ENCODE measurements around the gene ATF7IP2. TPM values are rescaled to one million over a fixed set of nuclear protein-coding genes. Genes with fewer than 3 reads are reported as not detected.

The ATF7IP2 gene
- total and polyA plus RNA-seq, 4 experiments from 2014 or later = 51.1 to 170 (median 83.0) TPM

GRCh38 chr16:10376229-10376628, 9.6 kb upstream of the ATF7IP2 start:
- Mint-ChIP-seq H3K4me1 (no peaks in the 10 kb centered on the region), H3K4me3 (no peak overlapping the region), H3K27ac (no peak overlapping the region), H3K36me3 (peaks cover 1 to 3% of the 10 kb centered on the region in 2 donors), H3K27me3 (no peaks in the 10 kb centered on the region), H3K9me3 (peaks cover 0 to 14% (median 6%) of the 10 kb centered on the region in 8 donors)
- ChIA-PET CTCF (ENCODE audit: partially characterized antibody) (interaction anchor here (1.2 kb wide), 1 partner anchor 10 kb away, joined by 3 read pairs; no protein-coding TSS in a partner anchor), POLR2A (ENCODE audit: partially characterized antibody) (no interaction called here)
- no peaks in the 10 kb centered on the region for H3K27me3 ChIP-seq (ENCODE audit: insufficient read depth, low read length)
- H3K36me3 ChIP-seq (ENCODE audit: insufficient read depth, low read length) = no peaks in the 10 kb centered on the region
- DNase-seq = no peak
- no peak overlapping the region for H3K27ac ChIP-seq (ENCODE audit: low read depth, low read length)
- H3K4me1 ChIP-seq (ENCODE audit: insufficient read depth, low read length) = no peaks in the 10 kb centered on the region
- H3K9me3 ChIP-seq (ENCODE audit: control insufficient read depth in 1 of 2, low read length in 2 of 2) = no peaks in the 10 kb centered on the region
- H3K4me3 ChIP-seq (ENCODE audit: low read length in 2 of 2) = no peak overlapping the region
- intact Hi-C loops (cut with micrococcal nuclease) = no loop called here

GRCh38 chr16:10383626-10384025, 2.2 kb upstream of the ATF7IP2 start:
- peaks cover 0 to 3% (median 0%) of the 10 kb centered on the region in 8 donors for H3K9me3 Mint-ChIP-seq
- intact Hi-C loops (cut with micrococcal nuclease) = no loop called here
- Histone ChIP-seq H3K36me3 (ENCODE audit: insufficient read depth, low read length) (no peaks in the 10 kb centered on the region), H3K9me3 (ENCODE audit: control insufficient read depth in 1 of 2, low read length in 2 of 2) (no peaks in the 10 kb centered on the region), H3K27me3 (ENCODE audit: insufficient read depth, low read length) (no peaks in the 10 kb centered on the region), H3K27ac (ENCODE audit: low read depth, low read length) (no peak overlapping the region), H3K4me1 (ENCODE audit: insufficient read depth, low read length) (peaks cover 19% of the 10 kb centered on the region), H3K4me3 (ENCODE audit: low read length in 2 of 2) (no peak overlapping the region)
- no peak overlapping the region for H3K27ac Mint-ChIP-seq
- no peaks in the 10 kb centered on the region for H3K27me3 Mint-ChIP-seq
- H3K4me3 Mint-ChIP-seq = peak overlapping the region in 3 of 8 donors; percentile 3 to 44 (median 32)
- POLR2A ChIA-PET (ENCODE audit: partially characterized antibody) = no interaction called here
- H3K36me3 Mint-ChIP-seq = peaks cover 4 to 18% of the 10 kb centered on the region in 2 donors
- H3K4me1 Mint-ChIP-seq = peaks cover 18 to 35% (median 24%) of the 10 kb centered on the region in 4 donors
- CTCF ChIA-PET (ENCODE audit: partially characterized antibody) = interaction anchor here (0.9 to 1.2 kb wide), 2 partner anchors 15 to 67 kb away, joined by 3 read pairs; no protein-coding TSS in a partner anchor
- no peak for DNase-seq

GRCh38 chr16:10386517-10387100, 748 bp downstream of the ATF7IP2 start:
- Mint-ChIP-seq H3K4me1 (peaks cover 28 to 64% (median 43%) of the 10 kb centered on the region in 4 donors), H3K27me3 (no peaks in the 10 kb centered on the region), H3K36me3 (peaks cover 20 to 30% of the 10 kb centered on the region in 2 donors), H3K27ac (peak overlapping the region; percentile 90 to 98 (median 97)), H3K9me3 (peaks cover 0 to 3% (median 0%) of the 10 kb centered on the region in 8 donors), H3K4me3 (peak overlapping the region; percentile 92 to 99 (median 96))
- H3K27ac ChIP-seq (ENCODE audit: low read depth, low read length) = peak overlapping the region; percentile 61
- peak in 4 of 5 donors; percentile 8 to 25 (median 10) for DNase-seq
- peak overlapping the region; percentile 63 to 76 for H3K4me3 ChIP-seq (ENCODE audit: low read length in 2 of 2)
- H3K4me1 ChIP-seq (ENCODE audit: insufficient read depth, low read length) = peaks cover 42% of the 10 kb centered on the region
- ChIA-PET CTCF (ENCODE audit: partially characterized antibody) (interaction anchor here (1.2 to 2.0 kb wide), 3 partner anchors 11 to 123 kb away, joined by 3 to 9 read pairs (median 5); no protein-coding TSS in a partner anchor), POLR2A (ENCODE audit: partially characterized antibody) (interaction anchor here (0.6 to 2.8 kb wide), 18 partner anchors 9 to 865 kb away, joined by 3 to 17 read pairs (median 5); partner anchors contain the start of gene NUBP1)
- no peaks in the 10 kb centered on the region for H3K27me3 ChIP-seq (ENCODE audit: insufficient read depth, low read length)
- H3K36me3 ChIP-seq (ENCODE audit: insufficient read depth, low read length) = no peaks in the 10 kb centered on the region
- no peaks in the 10 kb centered on the region for H3K9me3 ChIP-seq (ENCODE audit: control insufficient read depth in 1 of 2, low read length in 2 of 2)
- intact Hi-C loops (cut with micrococcal nuclease) = loop anchor here (2.0 kb wide), 3 partner anchors 60 to 1296 kb away; partner anchors contain the start of gene HAPSTR1

DNA sequence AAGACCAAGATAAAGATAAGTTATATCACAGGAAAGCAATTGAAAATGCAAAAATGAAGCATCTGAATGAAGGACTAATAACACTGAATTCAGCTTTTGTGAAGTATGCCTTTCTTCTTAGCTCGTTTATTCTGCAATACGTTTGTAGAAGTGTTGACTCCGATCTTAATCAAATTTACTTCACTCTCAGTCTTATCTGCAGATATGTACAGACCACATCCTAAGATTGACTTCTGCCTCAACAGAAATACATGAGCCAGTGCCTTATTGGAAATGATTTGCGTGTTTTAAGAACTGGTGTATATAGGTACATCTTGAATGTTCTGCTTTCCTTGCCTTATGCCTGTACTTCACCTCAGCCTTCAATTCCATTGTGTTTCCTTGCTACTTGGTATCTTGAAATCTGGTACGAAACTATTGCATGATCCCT, 1.3 kb downstream of the ATF7IP2 start:
- H3K36me3 ChIP-seq (ENCODE audit: insufficient read depth, low read length) = no peaks in the 10 kb centered on the region
- intact Hi-C loops (cut with micrococcal nuclease) = loop anchor here (2.0 kb wide), 3 partner anchors 60 to 1296 kb away; partner anchors contain the start of gene HAPSTR1
- Mint-ChIP-seq H3K4me3 (peak overlapping the region; percentile 92 to 99 (median 96)), H3K27me3 (no peaks in the 10 kb centered on the region), H3K27ac (peak overlapping the region; percentile 57 to 98 (median 97)), H3K36me3 (peaks cover 20 to 30% of the 10 kb centered on the region in 2 donors), H3K9me3 (peaks cover 0 to 3% (median 0%) of the 10 kb centered on the region in 8 donors), H3K4me1 (peaks cover 28 to 62% (median 42%) of the 10 kb centered on the region in 4 donors)
- no peaks in the 10 kb centered on the region for H3K9me3 ChIP-seq (ENCODE audit: control insufficient read depth in 1 of 2, low read length in 2 of 2)
- DNase-seq = peak in 3 of 5 donors; percentile 2 to 26 (median 6)
- peak overlapping the region; percentile 61 for H3K27ac ChIP-seq (ENCODE audit: low read depth, low read length)
- CTCF ChIA-PET (ENCODE audit: partially characterized antibody) = interaction anchor here (1.2 to 2.0 kb wide), 3 partner anchors 11 to 123 kb away, joined by 3 to 9 read pairs (median 5); no protein-coding TSS in a partner anchor
- peaks cover 39% of the 10 kb centered on the region for H3K4me1 ChIP-seq (ENCODE audit: insufficient read depth, low read length)
- H3K4me3 ChIP-seq (ENCODE audit: low read length in 2 of 2) = peak overlapping the region; percentile 8 to 63
- H3K27me3 ChIP-seq (ENCODE audit: insufficient read depth, low read length) = no peaks in the 10 kb centered on the region
- POLR2A ChIA-PET (ENCODE audit: partially characterized antibody) = interaction anchor here (1.0 to 2.8 kb wide), 14 partner anchors 10 to 357 kb away, joined by 3 to 17 read pairs (median 4); partner anchors contain the start of gene NUBP1

DNA sequence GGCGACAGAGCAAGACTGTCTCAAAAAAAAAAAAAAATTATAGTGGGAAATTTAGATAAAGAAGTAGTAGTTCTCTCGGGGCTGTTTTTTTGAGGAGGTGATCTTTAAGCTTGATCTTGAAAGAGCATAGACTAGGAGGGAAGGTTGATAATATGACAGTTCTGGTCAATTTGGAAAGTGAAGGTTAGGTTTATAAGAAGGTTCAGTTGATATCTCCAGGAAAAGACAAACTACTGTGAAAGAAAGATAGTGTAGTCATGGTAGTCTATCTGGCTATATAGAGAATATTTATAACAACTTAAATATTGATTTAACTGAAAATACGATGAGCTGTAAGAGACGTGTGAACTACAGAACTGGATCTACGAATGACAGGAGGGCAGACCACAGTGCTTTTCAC, 3.1 kb downstream of the ATF7IP2 start:
- peaks cover 26 to 35% of the 10 kb centered on the region in 2 donors for H3K36me3 Mint-ChIP-seq
- H3K9me3 Mint-ChIP-seq = peaks cover 0 to 4% (median 0%) of the 10 kb centered on the region in 8 donors
- H3K4me3 ChIP-seq (ENCODE audit: low read length in 2 of 2) = no peak overlapping the region
- H3K27ac Mint-ChIP-seq = peak overlapping the region in 2 of 7 donors; percentile 2 to 70
- intact Hi-C loops (cut with micrococcal nuclease) = no loop called here
- H3K27ac ChIP-seq (ENCODE audit: low read depth, low read length) = no peak overlapping the region
- H3K9me3 ChIP-seq (ENCODE audit: control insufficient read depth in 1 of 2, low read length in 2 of 2) = no peaks in the 10 kb centered on the region
- H3K27me3 ChIP-seq (ENCODE audit: insufficient read depth, low read length) = no peaks in the 10 kb centered on the region
- H3K4me3 Mint-ChIP-seq = peak overlapping the region in 7 of 8 donors; percentile 25 to 74 (median 50)
- ChIA-PET POLR2A (ENCODE audit: partially characterized antibody) (interaction anchor here (0.9 kb wide), 1 partner anchor 56 kb away, joined by 3 read pairs; no protein-coding TSS in a partner anchor), CTCF (ENCODE audit: partially characterized antibody) (interaction anchor here (0.6 to 1.0 kb wide), 2 partner anchors 20 to 60 kb away, joined by 3 read pairs; no protein-coding TSS in a partner anchor)
- peaks cover 38% of the 10 kb centered on the region for H3K4me1 ChIP-seq (ENCODE audit: insufficient read depth, low read length)
- H3K4me1 Mint-ChIP-seq = peaks cover 26 to 65% (median 40%) of the 10 kb centered on the region in 4 donors
- DNase-seq = no peak
- H3K27me3 Mint-ChIP-seq = no peaks in the 10 kb centered on the region
- H3K36me3 ChIP-seq (ENCODE audit: insufficient read depth, low read length) = no peaks in the 10 kb centered on the region

GRCh38 chr16:10390330-10390729, 4.5 kb downstream of the ATF7IP2 start:
- Histone ChIP-seq H3K27me3 (ENCODE audit: insufficient read depth, low read length) (no peaks in the 10 kb centered on the region), H3K9me3 (ENCODE audit: control insufficient read depth in 1 of 2, low read length in 2 of 2) (no peaks in the 10 kb centered on the region), H3K4me1 (ENCODE audit: insufficient read depth, low read length) (peaks cover 43% of the 10 kb centered on the region), H3K36me3 (ENCODE audit: insufficient read depth, low read length) (no peaks in the 10 kb centered on the region), H3K27ac (ENCODE audit: low read depth, low read length) (no peak overlapping the region), H3K4me3 (ENCODE audit: low read length in 2 of 2) (no peak overlapping the region)
- POLR2A ChIA-PET (ENCODE audit: partially characterized antibody) = interaction anchor here (1.0 kb wide), 1 partner anchor 27 kb away, joined by 3 read pairs; no protein-coding TSS in a partner anchor
- Mint-ChIP-seq H3K27ac (peak overlapping the region in 5 of 7 donors; percentile 36 to 83 (median 81)), H3K4me1 (peaks cover 32 to 75% (median 50%) of the 10 kb centered on the region in 4 donors), H3K36me3 (peaks cover 32 to 40% of the 10 kb centered on the region in 2 donors), H3K4me3 (peak overlapping the region in 7 of 8 donors; percentile 9 to 82 (median 65)), H3K9me3 (peaks cover 0 to 8% (median 3%) of the 10 kb centered on the region in 8 donors), H3K27me3 (no peaks in the 10 kb centered on the region)
- no peak for DNase-seq
- CTCF ChIA-PET (ENCODE audit: partially characterized antibody) = interaction anchor here (1.0 to 1.5 kb wide), 5 partner anchors 61 to 347 kb away, joined by 3 to 4 read pairs (median 4); no protein-coding TSS in a partner anchor
- intact Hi-C loops (cut with micrococcal nuclease) = no loop called here
